Adrenal gland (tissue), 5 donors: ENCODE results near the gene SYNDIG1.

Experiments used
- POLR2A ChIP-seq, 2 donors: fragments of 450-650 bp; IDR thresholded peaks; one replicate each; pipeline ENCODE4 v1.6.1; 2017; ENCODE audit warnings: antibody characterized with exemption in 2 of 2, mild to moderate bottlenecking in 2 of 2, moderate library complexity in 1 of 2
- TF ChIP-seq, protein P1 (sequence below), 6 experiments: fragments of 450-650 bp in 4 of 6; fragments of 200-600 bp in 2 of 6; sonication (generic) in 1 of 6; IDR thresholded peaks; 1 replicate in 5 of 6; 2 replicates in 1 of 6; pipeline versions ENCODE4 v1.5.1 to v1.8.0; 2016 to 2021; ENCODE audit warnings: antibody characterized with exemption in 6 of 6, mild to moderate bottlenecking in 2 of 6, moderate library complexity in 1 of 6
- donor health status: DM: no; HTN: no; CAD: no.

DNA sequence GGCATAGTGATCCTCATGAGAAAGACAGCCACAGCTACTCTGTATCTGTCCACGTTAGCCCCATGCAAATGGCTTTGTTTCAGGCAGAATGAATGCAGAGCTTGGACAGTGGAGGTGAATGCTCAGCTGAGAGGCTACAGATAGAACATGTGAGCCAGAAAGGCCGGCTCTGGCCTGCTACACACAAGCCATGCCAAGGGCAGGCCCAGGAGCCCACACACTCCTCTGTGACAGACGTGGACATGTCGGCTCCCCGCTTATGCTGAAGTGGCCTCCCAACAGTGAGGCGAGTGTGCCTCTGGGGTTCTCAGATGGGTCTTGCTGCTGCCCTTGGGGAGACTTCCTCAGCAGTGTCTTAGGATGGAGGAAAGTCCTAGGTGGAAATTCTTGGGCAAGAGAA, 159.6 kb downstream of the SYNDIG1 start:
- TF ChIP-seq POLR2A (IDR thresholded peaks at IDR 0.05), result no peak
- TF ChIP-seq, protein P1, sequence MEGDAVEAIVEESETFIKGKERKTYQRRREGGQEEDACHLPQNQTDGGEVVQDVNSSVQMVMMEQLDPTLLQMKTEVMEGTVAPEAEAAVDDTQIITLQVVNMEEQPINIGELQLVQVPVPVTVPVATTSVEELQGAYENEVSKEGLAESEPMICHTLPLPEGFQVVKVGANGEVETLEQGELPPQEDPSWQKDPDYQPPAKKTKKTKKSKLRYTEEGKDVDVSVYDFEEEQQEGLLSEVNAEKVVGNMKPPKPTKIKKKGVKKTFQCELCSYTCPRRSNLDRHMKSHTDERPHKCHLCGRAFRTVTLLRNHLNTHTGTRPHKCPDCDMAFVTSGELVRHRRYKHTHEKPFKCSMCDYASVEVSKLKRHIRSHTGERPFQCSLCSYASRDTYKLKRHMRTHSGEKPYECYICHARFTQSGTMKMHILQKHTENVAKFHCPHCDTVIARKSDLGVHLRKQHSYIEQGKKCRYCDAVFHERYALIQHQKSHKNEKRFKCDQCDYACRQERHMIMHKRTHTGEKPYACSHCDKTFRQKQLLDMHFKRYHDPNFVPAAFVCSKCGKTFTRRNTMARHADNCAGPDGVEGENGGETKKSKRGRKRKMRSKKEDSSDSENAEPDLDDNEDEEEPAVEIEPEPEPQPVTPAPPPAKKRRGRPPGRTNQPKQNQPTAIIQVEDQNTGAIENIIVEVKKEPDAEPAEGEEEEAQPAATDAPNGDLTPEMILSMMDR (IDR thresholded peaks at IDR 0.05), result no peak
